ENCODE data around the gene LRP1.

DNA sequence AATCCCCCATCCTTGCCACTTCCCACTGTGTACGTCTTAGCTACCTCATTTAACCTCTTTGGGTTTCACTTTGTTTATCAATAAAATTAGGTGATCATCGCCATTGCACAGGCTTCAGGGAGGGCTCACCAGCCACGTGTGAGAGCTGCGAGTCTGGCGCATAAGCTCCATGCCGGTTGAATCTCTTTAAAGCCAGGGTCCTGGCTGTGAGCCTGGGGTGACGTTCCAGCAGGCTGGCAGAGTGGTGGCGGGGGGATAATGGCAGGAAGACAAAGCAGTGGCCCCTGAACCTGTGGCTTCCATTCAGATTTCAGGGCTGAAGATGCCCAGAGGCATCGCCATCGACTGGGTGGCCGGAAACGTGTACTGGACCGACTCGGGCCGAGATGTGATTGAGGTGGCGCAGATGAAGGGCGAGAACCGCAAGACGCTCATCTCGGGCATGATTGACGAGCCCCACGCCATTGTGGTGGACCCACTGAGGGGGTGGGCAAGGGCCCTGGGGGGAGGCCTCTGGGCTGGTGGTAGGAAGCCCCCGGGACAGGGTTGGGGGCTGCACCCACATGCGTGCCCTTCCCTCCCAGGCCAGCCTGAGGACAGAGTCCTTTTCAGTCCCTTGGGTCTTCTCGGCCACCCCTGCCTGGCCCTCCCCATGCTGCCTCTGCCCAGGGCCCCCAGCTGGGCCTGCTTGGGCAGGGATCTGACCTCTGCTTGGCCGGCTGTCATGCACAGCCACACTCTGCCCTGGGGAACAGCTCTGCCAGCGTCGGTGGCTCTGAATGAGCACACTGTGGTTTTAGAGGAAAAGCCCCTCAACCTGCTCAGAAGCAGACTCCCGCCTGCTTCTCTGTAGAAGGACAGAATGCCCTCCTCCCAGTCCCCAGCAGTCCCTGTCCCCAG lies 79.7 kb downstream of the LRP1 start:
- TF ChIP-seq, protein P1, sequence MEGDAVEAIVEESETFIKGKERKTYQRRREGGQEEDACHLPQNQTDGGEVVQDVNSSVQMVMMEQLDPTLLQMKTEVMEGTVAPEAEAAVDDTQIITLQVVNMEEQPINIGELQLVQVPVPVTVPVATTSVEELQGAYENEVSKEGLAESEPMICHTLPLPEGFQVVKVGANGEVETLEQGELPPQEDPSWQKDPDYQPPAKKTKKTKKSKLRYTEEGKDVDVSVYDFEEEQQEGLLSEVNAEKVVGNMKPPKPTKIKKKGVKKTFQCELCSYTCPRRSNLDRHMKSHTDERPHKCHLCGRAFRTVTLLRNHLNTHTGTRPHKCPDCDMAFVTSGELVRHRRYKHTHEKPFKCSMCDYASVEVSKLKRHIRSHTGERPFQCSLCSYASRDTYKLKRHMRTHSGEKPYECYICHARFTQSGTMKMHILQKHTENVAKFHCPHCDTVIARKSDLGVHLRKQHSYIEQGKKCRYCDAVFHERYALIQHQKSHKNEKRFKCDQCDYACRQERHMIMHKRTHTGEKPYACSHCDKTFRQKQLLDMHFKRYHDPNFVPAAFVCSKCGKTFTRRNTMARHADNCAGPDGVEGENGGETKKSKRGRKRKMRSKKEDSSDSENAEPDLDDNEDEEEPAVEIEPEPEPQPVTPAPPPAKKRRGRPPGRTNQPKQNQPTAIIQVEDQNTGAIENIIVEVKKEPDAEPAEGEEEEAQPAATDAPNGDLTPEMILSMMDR (conservative IDR thresholded peaks at IDR 0.05; ENCODE audit: low read depth, low read length), result no peak
- TF ChIP-seq EZH2phosphoT487 (IDR thresholded peaks at IDR 0.05; ENCODE audit: borderline replicate concordance, low read length) (no peak), EZH2 (IDR thresholded peaks at IDR 0.05; ENCODE audit: low read length, unreplicated experiment) (no peak)
